CD4-positive, alpha-beta T cell treated with Interleukin-6 at 100 ng/mL for 8 hours (primary cell): ENCODE results near the gene CNKSR3.
"Not testable (repeated sequence)": the region's sequence is repeated elsewhere in the genome, so short reads cannot be mapped to it uniquely, and the experiment has no call there.

Experiments used
- DNase-seq: peaks from one replicate; pipeline ENCODE4 v3.0.0-alpha.2; 2020; ENCODE audit warnings: mixed read lengths, low spot score

CNKSR3 gene

GRCh38 chr6:154528310-154528915 is 17.9 kb upstream of the CNKSR3 start:
- no peak for DNase-seq

- no peak for DNase-seq
Measured at GRCh38 chr6:154526996-154527395, 16.5 kb upstream of the CNKSR3 start.

- DNase-seq, result no peak
Measured at GRCh38 chr6:154522576-154522975, 12.1 kb upstream of the CNKSR3 start.

- no peak for DNase-seq
Measured at GRCh38 chr6:154521412-154521811, 10.9 kb upstream of the CNKSR3 start.

- DNase-seq, result no peak
Measured at GRCh38 chr6:154520280-154520679, 9.8 kb upstream of the CNKSR3 start.

GRCh38 chr6:154518396-154518795 is 7.9 kb upstream of the CNKSR3 start:
- DNase-seq, result no peak

GRCh38 chr6:154516276-154516675 is 5.8 kb upstream of the CNKSR3 start:
- no peak for DNase-seq

- no peak for DNase-seq
Measured at GRCh38 chr6:154515826-154516225, 5.3 kb upstream of the CNKSR3 start.

GRCh38 chr6:154515076-154515475 is 4.6 kb upstream of the CNKSR3 start:
- not testable (repeated sequence) for DNase-seq

GRCh38 chr6:154514481-154514880 is 4.0 kb upstream of the CNKSR3 start:
- no peak for DNase-seq

GRCh38 chr6:154513601-154514320 is 3.3 kb upstream of the CNKSR3 start:
- DNase-seq, result no peak

- no peak for DNase-seq
Measured at GRCh38 chr6:154512201-154512600, 1.7 kb upstream of the CNKSR3 start.

- DNase-seq, result no peak
Measured at GRCh38 chr6:154511791-154512190, 1.3 kb upstream of the CNKSR3 start.

- DNase-seq, result no peak
Measured at GRCh38 chr6:154509421-154510143, 903 bp downstream of the CNKSR3 start.

- no peak for DNase-seq
Measured at GRCh38 chr6:154508573-154509375, 1.7 kb downstream of the CNKSR3 start.

- no peak for DNase-seq
Measured at GRCh38 chr6:154506991-154507898, 3.2 kb downstream of the CNKSR3 start.

- no peak for DNase-seq
Measured at GRCh38 chr6:154506582-154506981, 3.9 kb downstream of the CNKSR3 start.

GRCh38 chr6:154506108-154506507 is 4.4 kb downstream of the CNKSR3 start:
- no peak for DNase-seq

- no peak for DNase-seq
Measured at GRCh38 chr6:154504865-154505449, 5.5 kb downstream of the CNKSR3 start.

- no peak for DNase-seq
Measured at GRCh38 chr6:154504102-154504501, 6.4 kb downstream of the CNKSR3 start.

- DNase-seq, result no peak
Measured at GRCh38 chr6:154503658-154504057, 6.8 kb downstream of the CNKSR3 start.
